ENCODE results near the gene KNDC1.

- TF ChIP-seq CTCF (conservative IDR thresholded peaks at IDR 0.05; ENCODE audit: low read depth, low read length) (no peak), BHLHE40 (IDR thresholded peaks at IDR 0.05; ENCODE audit: low read depth, low read length) (no peak), RFX5 (IDR thresholded peaks at IDR 0.05; ENCODE audit: low read depth, low read length) (no peak), POLR2A (IDR thresholded peaks at IDR 0.05; ENCODE audit: low read depth, low read length) (no peak), RAD21 (IDR thresholded peaks at IDR 0.05; ENCODE audit: low read length) (no peak), CEBPB (IDR thresholded peaks at IDR 0.05; ENCODE audit: low read depth, low read length) (no peak), SMC3 (IDR thresholded peaks at IDR 0.05; ENCODE audit: low read depth, low read length) (no peak), FOS (IDR thresholded peaks at IDR 0.05; ENCODE audit: low read depth, low read length) (no peak), CHD1 (IDR thresholded peaks at IDR 0.05; ENCODE audit: low read depth, low read length) (no peak), MXI1 (IDR thresholded peaks at IDR 0.05; ENCODE audit: borderline replicate concordance, low read depth, low read length) (no peak), ELK1 (IDR thresholded peaks at IDR 0.05; ENCODE audit: borderline replicate concordance, low read depth, low read length) (no peak), USF2 (IDR thresholded peaks at IDR 0.05; ENCODE audit: low read depth, low read length) (no peak)
These were observed 36.2 kb upstream of the KNDC1 start for GRCh38 chr10:133123746-133124356.
